Subcutaneous adipose tissue (tissue), 4 donors: Measurements from ENCODE around the gene LCE7A. TPM values are rescaled to one million over a fixed set of nuclear protein-coding genes. Genes with fewer than 3 reads are reported as not detected.

Experiments
- total RNA-seq, 4 donors: library from RNA; depleted of rRNA; stranded (reverse); fragments of >200 nt; gene quantifications; one replicate each; pipeline ENCODE4 v1.1.0, GENCODE V29; 2016
- TF ChIP-seq, protein P1 (sequence below): fragments of 450-650 bp; IDR thresholded peaks from one replicate; pipeline ENCODE4 v1.5.1; 2016; ENCODE audit warnings: low read depth, mild to moderate bottlenecking, control low read depth, antibody characterized with exemption, moderate library complexity

The LCE7A gene
- total RNA-seq, 4 donors from 2014 or later = not detected

DNA sequence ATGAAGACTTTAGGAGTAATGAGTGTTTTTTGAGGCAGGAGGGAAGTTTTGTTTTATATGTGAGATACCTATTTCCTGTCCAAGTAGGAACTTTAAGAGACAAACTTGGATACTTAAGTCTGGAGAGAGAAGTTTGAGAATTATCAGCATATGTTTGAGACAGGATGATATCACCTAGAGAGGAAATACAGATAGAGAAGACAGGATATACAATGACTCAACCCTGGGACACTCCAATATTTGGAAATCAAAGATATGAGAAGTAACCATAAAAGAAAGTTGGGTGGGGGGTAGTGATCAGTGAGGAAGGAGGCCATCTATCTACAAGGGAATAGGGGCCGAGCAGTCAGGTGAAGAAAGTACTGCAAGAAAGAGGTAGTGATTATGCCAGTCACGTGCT, 6.5 kb downstream of the LCE7A start:
- TF ChIP-seq, protein P1, sequence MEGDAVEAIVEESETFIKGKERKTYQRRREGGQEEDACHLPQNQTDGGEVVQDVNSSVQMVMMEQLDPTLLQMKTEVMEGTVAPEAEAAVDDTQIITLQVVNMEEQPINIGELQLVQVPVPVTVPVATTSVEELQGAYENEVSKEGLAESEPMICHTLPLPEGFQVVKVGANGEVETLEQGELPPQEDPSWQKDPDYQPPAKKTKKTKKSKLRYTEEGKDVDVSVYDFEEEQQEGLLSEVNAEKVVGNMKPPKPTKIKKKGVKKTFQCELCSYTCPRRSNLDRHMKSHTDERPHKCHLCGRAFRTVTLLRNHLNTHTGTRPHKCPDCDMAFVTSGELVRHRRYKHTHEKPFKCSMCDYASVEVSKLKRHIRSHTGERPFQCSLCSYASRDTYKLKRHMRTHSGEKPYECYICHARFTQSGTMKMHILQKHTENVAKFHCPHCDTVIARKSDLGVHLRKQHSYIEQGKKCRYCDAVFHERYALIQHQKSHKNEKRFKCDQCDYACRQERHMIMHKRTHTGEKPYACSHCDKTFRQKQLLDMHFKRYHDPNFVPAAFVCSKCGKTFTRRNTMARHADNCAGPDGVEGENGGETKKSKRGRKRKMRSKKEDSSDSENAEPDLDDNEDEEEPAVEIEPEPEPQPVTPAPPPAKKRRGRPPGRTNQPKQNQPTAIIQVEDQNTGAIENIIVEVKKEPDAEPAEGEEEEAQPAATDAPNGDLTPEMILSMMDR = no peak

DNA sequence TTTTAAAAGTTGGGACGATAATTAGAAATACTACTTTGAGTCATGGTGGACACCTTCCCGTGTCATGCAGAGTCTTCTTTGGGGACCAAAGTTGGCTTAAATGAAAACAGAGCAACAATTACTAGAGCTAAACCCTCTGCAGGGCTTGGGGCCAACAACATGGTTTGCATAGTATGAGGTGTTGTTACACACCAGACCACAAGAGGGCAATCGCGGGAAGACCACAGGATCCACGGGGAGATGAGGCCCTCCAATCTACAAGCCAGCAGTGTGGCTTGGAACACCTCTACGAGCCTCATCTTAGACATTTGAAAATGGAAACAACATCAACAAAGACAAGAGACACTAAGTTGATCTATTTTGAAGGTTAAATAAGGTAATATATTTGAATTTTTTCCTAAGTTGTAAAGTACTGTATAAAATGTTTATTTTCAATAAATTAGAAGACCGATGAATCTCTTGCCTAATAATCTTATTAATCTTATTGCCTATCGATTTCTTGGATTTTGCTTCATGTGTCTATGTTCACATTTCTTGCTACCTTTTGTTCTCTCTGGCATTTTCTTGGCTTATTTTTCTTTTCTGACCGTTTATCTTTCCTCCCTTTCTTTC, 10.1 kb downstream of the LCE7A start:
- TF ChIP-seq, protein P1 = no peak

DNA sequence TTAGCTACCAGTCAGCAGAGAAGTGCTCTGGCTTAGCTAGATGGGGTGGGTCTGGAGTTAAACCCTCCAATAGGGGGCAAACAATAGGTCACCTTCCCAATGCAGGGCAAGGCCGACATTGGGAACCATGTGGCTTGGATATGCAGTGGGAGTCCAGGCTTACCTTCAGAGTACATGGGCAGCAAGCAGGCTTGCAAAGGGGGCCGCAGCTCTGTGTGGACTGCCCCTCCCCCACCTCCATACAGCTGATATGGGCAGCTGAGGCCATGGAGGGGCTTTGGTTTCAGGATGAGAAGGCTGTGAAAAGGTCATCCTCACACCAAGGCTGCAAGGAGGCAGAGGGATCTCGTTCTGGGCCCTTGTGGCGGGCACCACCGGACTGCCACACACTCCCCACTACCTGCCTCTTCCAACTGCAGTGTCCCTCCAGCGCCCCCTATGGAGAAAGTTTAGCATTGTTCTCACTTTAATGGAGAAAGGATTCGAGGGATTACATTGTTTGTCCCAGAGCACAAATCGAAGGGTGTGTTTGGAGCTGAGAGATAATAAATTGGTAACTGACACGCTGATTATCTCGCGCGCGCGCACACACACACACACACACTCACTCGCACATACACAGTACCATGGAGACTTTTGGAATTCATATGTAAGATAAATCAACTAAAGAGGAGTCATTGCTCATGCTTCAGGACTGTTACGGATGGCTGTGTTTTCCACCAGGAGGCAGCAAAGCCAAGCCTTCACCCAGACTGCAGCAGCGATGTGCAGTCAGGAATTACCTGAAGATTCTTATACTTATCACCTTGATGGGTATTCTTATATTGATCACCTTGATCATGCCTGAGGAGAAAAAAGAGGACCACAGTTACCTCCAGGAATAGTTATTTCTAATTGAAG, 11.3 kb downstream of the LCE7A start:
- TF ChIP-seq, protein P1 = no peak

GRCh38 chr1:152871731-152872126, 11.9 kb downstream of the LCE7A start:
- TF ChIP-seq, protein P1 = no peak

DNA sequence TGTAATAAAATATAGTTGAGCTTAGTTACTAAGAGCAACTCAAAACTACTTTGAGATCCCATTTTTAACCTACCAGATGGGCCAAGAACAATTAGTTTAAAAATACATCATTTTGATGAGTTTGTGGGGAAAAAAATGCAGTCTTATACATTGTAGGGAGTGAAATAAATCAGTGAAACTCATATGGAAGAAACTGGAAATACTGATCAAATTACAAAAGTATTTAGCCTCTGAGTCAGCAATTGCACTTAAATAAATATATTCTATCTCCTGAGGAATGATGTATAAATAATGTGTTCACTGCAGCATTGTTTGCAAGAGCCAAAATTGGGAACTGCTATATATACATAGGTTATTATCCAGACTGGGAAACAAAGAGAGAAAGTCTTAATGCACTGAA, 13.7 kb downstream of the LCE7A start:
- TF ChIP-seq, protein P1 = no peak

DNA sequence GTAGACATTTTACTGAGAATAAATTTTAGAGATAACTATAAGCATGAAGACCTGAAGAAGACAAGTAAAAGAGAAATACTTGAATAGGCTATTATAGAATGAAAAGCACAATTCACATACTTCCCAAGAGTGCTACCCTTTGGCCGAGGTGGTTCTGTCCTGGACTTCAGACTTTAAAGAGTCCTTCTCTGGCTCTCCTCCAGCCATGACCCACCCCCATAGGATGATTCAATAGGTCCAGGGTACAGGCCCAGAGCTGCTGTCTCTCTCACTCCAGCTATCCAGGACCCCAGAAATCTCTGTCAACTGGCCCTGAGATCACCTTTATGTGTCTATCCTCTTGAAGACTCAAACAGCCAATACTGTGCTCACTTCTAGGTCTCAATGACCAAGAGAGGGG, 17.0 kb downstream of the LCE7A start:
- TF ChIP-seq, protein P1 = no peak

DNA sequence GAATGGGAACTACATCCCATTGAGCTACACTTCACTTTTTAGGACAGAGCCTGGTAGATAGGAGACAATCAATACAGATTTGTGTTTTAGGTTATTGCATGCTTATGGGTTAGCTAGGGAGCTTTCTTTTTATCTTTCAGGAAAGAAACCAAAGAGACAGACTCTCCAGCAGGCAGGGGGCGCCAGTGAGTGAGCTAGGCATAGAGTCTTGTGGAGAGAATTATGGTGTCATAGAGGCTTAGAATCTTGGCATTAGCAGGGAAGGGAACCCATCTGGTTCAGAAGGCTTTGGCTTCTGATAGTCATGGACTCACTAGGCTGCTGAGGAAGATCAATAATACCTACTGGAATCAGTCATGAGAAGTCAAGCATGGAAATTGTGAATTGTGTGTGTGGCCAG, 18.2 kb downstream of the LCE7A start, which contains the start of gene SMCP:
Gene SMCP (plus strand): TSS at position 281 of the 400 bp plus-strand sequence. CDS start 6,101 bp downstream, outside the sequence.
- TF ChIP-seq, protein P1 = no peak
